Measurements from ENCODE around the gene TUT4.

TUT4 gene

DNA sequence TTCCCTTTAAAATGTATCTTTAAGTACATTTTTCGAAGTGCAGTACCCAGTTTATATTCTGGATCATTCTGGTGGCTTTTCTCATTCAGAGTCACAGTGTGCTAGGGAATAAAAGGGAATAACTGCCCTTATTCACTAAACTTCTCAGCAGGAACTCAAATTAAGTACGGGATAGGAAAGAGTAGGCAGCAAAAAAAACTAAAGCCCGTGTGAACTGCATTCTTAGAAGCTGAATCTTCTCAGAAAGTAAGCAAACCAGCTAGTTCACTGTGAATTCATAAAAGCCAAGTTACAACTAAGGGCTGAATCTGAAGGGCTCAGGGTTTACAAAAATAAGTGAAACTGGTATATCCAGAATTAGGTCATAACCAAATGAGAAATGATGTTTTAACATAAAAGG lies 126.5 kb downstream of the TUT4 start:
- DNase-seq (ENCODE audit: extremely low spot score, insufficient read length, low read depth) (no peak), FAIRE-seq (no peak)

- DNase-seq (ENCODE audit: extremely low spot score, insufficient read length, low read depth) = no peak
These were observed 128.1 kb downstream of the TUT4 start for GRCh38 chr1:52424813-52425212.

GRCh38 chr1:52424231-52424636 lies 128.7 kb downstream of the TUT4 start:
- FAIRE-seq = no peak
- no peak for DNase-seq (ENCODE audit: extremely low spot score, insufficient read length, low read depth)

More at GRCh38 chr1:52424813-52425212, 128.1 kb downstream of the TUT4 start:
- no peak for FAIRE-seq

- DNase-seq (ENCODE audit: extremely low spot score, insufficient read length, low read depth) = no peak
- no peak for FAIRE-seq
These were observed 129.1 kb downstream of the TUT4 start for GRCh38 chr1:52423771-52424170.

DNA sequence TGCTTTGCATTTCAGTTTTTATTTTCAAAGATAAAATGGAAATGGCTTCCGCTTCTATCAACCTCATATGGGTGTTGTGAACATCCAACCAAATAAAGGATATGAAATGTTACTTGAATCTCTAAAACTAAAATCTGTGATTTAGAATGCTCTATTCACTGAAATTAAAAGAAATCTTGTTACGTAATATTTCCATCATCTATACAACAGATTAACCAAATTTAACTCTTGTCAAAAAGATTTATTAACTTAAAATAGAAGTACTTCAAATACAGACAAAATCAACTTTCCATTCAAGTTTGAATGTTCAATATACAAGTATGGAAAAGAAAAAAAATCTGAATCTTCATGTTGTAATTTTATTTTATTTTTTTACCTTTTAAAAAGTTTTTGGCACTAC lies 129.8 kb downstream of the TUT4 start:
- no peak for FAIRE-seq

DNA sequence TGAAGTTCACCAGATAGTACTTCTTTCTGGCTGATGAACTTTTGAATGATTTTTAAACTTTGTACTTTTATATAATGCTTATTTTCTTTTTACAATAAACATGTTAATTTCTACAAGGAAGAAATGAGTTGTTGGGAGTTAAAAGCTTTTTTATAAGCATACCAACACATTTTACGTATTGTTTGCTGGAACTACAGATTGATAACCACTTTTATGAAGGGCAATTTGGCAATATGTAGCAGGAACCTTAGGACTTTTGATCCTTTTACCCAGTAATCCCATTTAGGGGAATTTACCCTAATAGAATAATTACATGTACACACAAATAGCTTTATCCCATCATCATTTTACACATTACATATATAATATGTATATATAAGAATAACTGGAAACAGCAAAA lies 132.2 kb downstream of the TUT4 start:
- no peak for FAIRE-seq
- no peak for DNase-seq (ENCODE audit: extremely low spot score, insufficient read length, low read depth)

More for the DNA sequence above, 129.8 kb downstream of the TUT4 start:
- DNase-seq (ENCODE audit: extremely low spot score, insufficient read length, low read depth) = no peak

- FAIRE-seq = no peak
These were observed 136.1 kb downstream of the TUT4 start for GRCh38 chr1:52416811-52417210.

DNA sequence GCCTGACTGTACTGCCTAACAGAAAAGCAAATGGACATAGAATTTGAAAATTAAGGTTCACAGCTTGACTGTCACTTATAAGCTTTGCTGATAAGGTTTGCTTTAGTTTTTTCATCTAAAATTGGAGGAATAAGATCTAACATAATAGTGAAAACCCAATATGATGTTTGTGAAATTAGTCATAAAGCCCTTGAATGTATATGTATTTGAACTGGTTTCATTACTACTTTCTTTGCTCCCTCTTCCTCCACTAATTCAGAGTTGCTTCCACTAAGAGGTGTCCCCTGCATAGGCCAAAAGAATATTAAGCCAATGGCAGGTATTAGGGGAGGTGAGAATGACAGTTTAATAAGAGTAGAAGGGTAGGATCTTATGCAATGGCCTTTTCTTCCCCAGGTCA lies 137.9 kb downstream of the TUT4 start:
- DNase-seq (ENCODE audit: extremely low spot score, insufficient read length, low read depth) = no peak
- no peak for FAIRE-seq

More at GRCh38 chr1:52416811-52417210, 136.1 kb downstream of the TUT4 start:
- no peak for DNase-seq (ENCODE audit: extremely low spot score, insufficient read length, low read depth)

DNA sequence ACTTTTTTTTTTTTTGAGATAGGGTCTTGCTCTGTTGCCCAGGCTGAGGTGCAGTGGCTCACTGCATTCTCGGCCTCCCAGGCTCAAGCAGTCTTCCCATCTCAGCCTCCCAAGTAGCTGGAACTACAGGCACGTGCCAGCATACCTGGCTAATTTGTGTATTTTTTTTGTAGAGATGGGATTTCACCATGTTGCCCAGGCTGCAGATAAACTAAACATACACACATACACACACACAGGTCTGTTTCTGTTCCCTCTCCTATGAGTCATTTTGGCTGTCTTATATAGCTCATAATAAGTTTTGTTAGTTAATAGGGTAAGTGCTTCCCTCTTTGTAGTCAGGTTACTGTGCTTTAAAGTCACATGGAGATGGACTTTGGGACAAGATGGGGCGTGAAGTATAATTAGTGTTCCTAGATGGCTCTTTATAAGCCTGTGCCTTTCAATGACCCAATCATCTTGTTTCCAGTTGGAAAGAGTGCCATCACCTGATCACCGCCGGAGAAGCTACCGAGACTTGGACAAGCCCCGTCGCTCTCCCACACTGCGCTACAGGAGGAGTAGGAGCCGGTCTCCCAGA lies 139.4 kb downstream of the TUT4 start:
- FAIRE-seq = no peak
- no peak for DNase-seq (ENCODE audit: extremely low spot score, insufficient read length, low read depth)

- DNase-seq (ENCODE audit: extremely low spot score, insufficient read length, low read depth) = no peak
- peak; percentile 45 for FAIRE-seq
These were observed 147.9 kb downstream of the TUT4 start for GRCh38 chr1:52404975-52405338.

DNA sequence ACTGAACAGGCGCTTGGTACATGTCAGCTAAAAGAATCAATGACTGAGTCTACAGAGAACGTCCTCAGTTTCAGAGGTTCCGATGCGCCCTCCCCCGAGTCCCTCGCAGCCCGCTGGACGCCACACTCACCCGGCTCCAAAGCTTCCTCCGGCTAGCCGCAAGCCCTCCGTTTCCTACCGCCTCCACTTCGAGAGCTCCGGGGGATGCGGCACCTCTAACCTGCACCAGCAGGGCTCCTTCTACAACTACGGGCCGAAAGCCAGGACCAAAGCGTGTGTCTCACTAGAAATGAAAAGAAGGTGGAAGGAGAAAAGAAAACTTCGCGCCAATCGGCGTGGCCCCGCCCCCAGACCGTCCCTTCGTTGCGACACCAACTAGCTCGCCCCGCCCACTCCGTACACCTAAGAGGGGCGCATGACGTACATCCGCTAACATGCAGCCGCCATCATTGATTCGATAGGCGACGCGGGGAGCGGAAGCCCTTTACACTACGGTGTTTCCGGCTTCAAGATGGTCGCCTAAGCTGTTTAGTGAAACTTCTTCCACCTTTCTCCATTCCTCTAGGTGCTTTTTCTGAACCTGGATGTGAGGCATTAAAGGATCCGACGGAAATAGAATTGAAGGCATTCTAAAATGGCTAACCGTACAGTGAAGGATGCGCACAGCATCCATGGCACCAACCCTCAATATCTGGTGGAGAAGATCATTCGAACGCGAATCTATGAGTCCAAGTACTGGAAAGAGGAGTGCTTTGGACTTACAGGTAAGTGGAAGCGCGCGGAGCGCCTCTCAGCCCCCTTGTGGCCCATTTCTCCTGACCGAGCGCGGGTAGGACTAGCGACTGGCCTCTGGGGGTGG lies 148.5 kb downstream of the TUT4 start, which contains the start of the genes ORC1 and PRPF38A:
ORC1 (minus strand) TSS at position 308 of the 859 bp plus-strand sequence. CDS start 2,200 bp downstream, outside the sequence.
PRPF38A (plus strand) TSS at position 487 of the 859 bp plus-strand sequence; CDS start at position 635, 148 bp downstream.
- DNase-seq (ENCODE audit: extremely low spot score, insufficient read length, low read depth) = peak; percentile 91
- peak; percentile 99 for FAIRE-seq

GRCh38 chr1:52403566-52404115 lies 149.3 kb downstream of the TUT4 start:
- FAIRE-seq = peak; percentile 58
- peak; percentile 22 for DNase-seq (ENCODE audit: extremely low spot score, insufficient read length, low read depth)

DNA sequence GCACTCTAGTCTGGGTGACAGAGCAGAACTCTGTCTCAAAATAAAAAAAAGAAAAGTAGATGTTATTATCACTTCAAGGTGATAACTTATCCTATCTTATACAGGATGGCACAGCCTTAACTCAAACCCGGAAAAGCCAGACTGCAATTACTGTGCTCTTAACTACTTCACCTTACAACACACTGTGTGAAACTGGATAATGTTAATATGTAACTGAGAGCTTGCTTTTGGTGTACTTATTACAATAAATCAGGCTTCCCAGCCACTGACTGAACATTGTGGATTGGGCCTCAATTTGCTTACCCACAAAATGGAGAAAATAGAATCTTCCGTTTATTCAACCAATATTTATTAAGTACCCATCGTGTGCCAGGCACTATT lies 150.0 kb downstream of the TUT4 start:
- FAIRE-seq (peak; percentile 5), DNase-seq (ENCODE audit: extremely low spot score, insufficient read length, low read depth) (peak; percentile 7)

GRCh38 chr1:52400131-52400530 lies 152.8 kb downstream of the TUT4 start:
- FAIRE-seq (no peak), DNase-seq (ENCODE audit: extremely low spot score, insufficient read length, low read depth) (no peak)

- DNase-seq (ENCODE audit: extremely low spot score, insufficient read length, low read depth) = no peak
- no peak for FAIRE-seq
These were observed 153.3 kb downstream of the TUT4 start for GRCh38 chr1:52399629-52400028.

- DNase-seq (ENCODE audit: extremely low spot score, insufficient read length, low read depth) (no peak), FAIRE-seq (no peak)
These were observed 159.7 kb downstream of the TUT4 start for GRCh38 chr1:52393174-52393573.

- FAIRE-seq (no peak), DNase-seq (ENCODE audit: extremely low spot score, insufficient read length, low read depth) (no peak)
These were observed 166.4 kb downstream of the TUT4 start for GRCh38 chr1:52386458-52386857.

DNA sequence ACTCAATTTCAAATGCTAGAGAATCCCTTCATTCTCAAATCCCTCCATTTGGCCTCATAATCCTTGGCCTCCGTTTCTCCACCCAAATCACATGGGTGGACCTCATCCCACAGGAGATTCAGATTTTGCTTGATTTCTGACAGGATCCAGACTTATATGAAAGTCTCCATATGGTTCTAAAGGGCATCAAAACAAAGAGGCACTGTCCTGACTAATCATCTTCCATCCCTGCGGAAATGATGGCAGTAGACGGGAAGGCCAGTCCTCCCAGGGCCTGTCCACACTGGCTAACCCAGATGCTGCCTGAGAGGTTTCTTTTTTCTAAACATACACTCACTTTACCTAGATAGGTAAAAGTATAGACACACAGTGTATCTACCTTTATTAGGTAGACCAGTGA lies 167.5 kb downstream of the TUT4 start:
- FAIRE-seq (no peak), DNase-seq (ENCODE audit: extremely low spot score, insufficient read length, low read depth) (no peak)
